Urinary bladder (tissue), 4 donors: ENCODE data around the gene SIRT7. TPM values are rescaled to one million over a fixed set of nuclear protein-coding genes. Genes with fewer than 3 reads are reported as not detected.
"Not testable (repeated sequence)": the region's sequence is repeated elsewhere in the genome, so short reads cannot be mapped to it uniquely, and the experiment has no call there.

Source experiments
- DNase-seq: peaks from one replicate; pipeline ENCODE4 v3.0.0-alpha.2; 2015; ENCODE audit errors: extremely low spot score
- H3K27ac ChIP-seq: one replicate; pipeline ENCODE4 v1.5.1; 2013; ENCODE audit warnings: low read depth, mild to moderate bottlenecking, moderate library complexity
- H3K36me3 ChIP-seq: one replicate; pipeline ENCODE4 v1.6.1; 2013; ENCODE audit warnings: mild to moderate bottlenecking, moderate library complexity; ENCODE audit not compliant: insufficient read depth
- H3K4me1 ChIP-seq: one replicate; pipeline ENCODE4 v1.6.1; 2013; ENCODE audit warnings: mild to moderate bottlenecking, moderate library complexity; ENCODE audit not compliant: insufficient read depth
- H3K4me3 ChIP-seq: one replicate; pipeline ENCODE4 v1.5.1; 2013; ENCODE audit warnings: low read depth, low read length
- WGBS: extraction: QIAGEN DNeasy Blood & Tissue Kit; methylation state at CpG from one replicate; pipeline ENCODE4 v1.1.7; 2013; 5-methylcytosine and 5-hydroxymethylcytosine counted together
- polyA plus RNA-seq: library from polyadenylated mRNA; stranded (reverse); fragments of 200-250 nt; gene quantifications from one replicate; pipeline ENCODE4 v1.2.3, GENCODE V29; 2013
- total RNA-seq: library from RNA; depleted of rRNA; stranded (reverse); fragments of >200 nt; gene quantifications from one replicate; pipeline ENCODE4 v1.2.3, GENCODE V29; 2014
- donor health status: healthy with polysubstance abuse.
- donor health status: healthy.

Gene SIRT7
- total and polyA plus RNA-seq, 2 donors = 3.9 to 22.7 TPM

DNA sequence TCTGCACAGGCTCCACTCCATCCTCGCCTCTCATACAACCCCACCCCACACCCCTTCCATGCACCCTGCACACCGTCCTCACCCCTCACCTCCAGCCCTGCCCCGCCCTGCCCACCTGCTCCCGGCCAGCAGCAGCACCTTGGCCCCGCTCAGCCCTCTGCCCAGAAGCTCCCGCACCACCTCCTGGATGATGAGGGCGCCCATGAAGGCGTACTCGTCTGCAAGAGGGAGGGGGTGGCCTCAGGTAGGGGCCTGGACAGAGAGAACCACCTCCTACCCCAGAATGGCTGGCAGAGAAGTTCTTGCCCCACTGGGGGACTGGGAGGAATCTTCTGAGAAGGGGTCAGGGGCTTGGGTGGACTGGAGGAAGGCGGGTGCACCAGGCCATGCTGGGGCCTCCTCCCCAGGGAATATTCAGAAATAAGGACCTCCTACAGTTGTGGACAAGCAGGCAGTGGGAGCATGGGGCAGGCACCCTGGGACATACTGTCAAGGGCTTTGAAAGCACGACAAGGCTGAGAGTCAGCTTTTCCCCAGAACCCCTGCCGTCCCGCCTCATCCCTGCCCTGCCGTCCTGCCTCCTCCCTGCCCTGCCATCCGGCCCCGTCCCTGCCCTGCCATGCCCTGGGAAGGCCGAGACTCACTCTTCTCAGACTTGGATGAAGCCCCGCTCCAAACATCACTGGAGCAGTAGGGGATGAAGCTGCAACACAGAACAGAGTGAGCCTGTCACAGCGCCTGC lies 39.9 kb upstream of the SIRT7 start:
- H3K4me3 ChIP-seq = no peak overlapping the region
- no peak for DNase-seq
- 83% methylated on average over 19 of the region's 19 CpGs for WGBS
- H3K27ac ChIP-seq = no peak overlapping the region
- H3K36me3 ChIP-seq = no peaks in the 10 kb centered on the region
- peaks cover 3% of the 10 kb centered on the region for H3K4me1 ChIP-seq

GRCh38 chr17:81956607-81957589 lies 38.9 kb upstream of the SIRT7 start:
- 86% methylated on average over 45 of the region's 45 CpGs for WGBS
- Histone ChIP-seq H3K4me1 (peaks cover 3% of the 10 kb centered on the region), H3K36me3 (no peaks in the 10 kb centered on the region), H3K4me3 (no peak overlapping the region), H3K27ac (no peak overlapping the region)
- DNase-seq = no peak

DNA sequence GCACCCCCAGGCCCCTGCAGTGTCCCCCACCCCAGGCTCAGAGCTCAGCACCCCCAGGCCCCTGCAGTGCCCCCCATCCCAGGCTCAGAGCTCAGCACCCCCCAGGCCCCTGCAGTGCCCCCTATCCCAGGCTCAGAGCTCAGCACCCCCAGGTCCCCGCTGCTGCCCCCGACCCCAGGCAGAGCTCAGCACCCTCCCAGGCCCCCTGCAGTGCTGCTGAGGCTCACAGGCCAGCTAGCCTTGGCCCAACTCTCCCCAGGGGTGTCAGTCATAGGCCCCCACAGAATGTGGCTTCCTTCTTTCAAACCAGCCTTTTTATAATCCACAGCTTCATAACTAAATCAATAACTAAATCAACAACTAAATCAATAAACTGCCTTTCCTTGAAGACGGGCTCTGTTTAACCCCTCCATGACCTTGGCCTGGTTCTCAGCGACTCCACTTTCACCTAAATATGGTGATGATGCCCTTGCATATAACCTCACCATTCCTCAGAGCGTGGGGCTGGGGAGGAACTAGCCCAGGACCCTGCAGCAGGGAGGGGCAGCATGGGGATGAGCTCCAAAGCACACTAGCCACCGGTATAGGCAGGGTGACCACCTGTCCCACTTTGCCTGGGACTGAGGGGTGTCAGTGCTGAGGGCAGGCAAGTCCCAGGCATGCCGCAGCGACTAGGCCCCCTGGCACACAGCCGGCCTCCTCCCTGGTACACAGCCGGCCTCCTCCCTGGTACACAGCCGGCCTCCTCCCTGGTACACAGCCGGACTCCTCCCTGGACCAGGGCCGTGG lies 38.0 kb upstream of the SIRT7 start:
- H3K4me3 ChIP-seq = no peak overlapping the region
- H3K4me1 ChIP-seq = peaks cover 3% of the 10 kb centered on the region
- no peak overlapping the region for H3K27ac ChIP-seq
- no peaks in the 10 kb centered on the region for H3K36me3 ChIP-seq
- 84% methylated on average over 13 of the region's 13 CpGs for WGBS
- DNase-seq = no peak

- no peaks in the 10 kb centered on the region for H3K36me3 ChIP-seq
- DNase-seq = no peak
- H3K4me3 ChIP-seq = no peak overlapping the region
- H3K27ac ChIP-seq = no peak overlapping the region
- WGBS = 83% methylated on average over 26 of the region's 26 CpGs
- no peaks in the 10 kb centered on the region for H3K4me1 ChIP-seq
Observed at GRCh38 chr17:81955058-81955681, 37.2 kb upstream of the SIRT7 start.

GRCh38 chr17:81954131-81955057 lies 36.4 kb upstream of the SIRT7 start:
- H3K4me1 ChIP-seq = no peaks in the 10 kb centered on the region
- no peak for DNase-seq
- H3K4me3 ChIP-seq = no peak overlapping the region
- H3K36me3 ChIP-seq = no peaks in the 10 kb centered on the region
- no peak overlapping the region for H3K27ac ChIP-seq
- 80% methylated on average over 19 of the region's 19 CpGs for WGBS

GRCh38 chr17:81953443-81953842 lies 35.5 kb upstream of the SIRT7 start:
- not testable (repeated sequence) for H3K36me3 ChIP-seq, DNase-seq, H3K4me3 ChIP-seq, H3K4me1 ChIP-seq, H3K27ac ChIP-seq
- 73% methylated on average over 5 of the region's 5 CpGs for WGBS

DNA sequence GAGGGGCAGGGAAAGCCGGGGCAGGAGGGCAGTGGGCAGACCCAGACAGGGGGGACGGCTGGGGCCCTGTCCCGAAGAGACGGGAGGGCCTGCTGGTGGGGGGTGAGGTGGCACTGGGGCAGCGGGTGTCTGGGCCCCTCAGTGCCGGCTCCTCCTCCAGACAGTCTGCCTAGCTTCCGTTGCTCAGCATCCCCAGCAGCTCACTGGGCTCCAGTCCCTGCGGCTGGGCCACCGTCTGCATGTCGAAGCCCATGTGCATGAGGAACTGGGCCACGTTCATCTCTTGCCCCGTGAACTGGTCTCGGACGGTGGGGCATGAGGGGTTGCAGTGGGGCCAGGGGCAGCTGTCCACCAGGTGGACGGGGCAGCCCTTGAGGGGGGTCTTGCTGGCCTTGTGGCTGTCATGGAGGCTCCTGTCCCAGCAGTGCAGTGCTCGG lies 34.8 kb upstream of the SIRT7 start:
- H3K36me3 ChIP-seq = no peaks in the 10 kb centered on the region
- H3K27ac ChIP-seq = no peak overlapping the region
- no peaks in the 10 kb centered on the region for H3K4me1 ChIP-seq
- 65% methylated on average over 16 of the region's 16 CpGs for WGBS
- DNase-seq = no peak
- H3K4me3 ChIP-seq = no peak overlapping the region

DNA sequence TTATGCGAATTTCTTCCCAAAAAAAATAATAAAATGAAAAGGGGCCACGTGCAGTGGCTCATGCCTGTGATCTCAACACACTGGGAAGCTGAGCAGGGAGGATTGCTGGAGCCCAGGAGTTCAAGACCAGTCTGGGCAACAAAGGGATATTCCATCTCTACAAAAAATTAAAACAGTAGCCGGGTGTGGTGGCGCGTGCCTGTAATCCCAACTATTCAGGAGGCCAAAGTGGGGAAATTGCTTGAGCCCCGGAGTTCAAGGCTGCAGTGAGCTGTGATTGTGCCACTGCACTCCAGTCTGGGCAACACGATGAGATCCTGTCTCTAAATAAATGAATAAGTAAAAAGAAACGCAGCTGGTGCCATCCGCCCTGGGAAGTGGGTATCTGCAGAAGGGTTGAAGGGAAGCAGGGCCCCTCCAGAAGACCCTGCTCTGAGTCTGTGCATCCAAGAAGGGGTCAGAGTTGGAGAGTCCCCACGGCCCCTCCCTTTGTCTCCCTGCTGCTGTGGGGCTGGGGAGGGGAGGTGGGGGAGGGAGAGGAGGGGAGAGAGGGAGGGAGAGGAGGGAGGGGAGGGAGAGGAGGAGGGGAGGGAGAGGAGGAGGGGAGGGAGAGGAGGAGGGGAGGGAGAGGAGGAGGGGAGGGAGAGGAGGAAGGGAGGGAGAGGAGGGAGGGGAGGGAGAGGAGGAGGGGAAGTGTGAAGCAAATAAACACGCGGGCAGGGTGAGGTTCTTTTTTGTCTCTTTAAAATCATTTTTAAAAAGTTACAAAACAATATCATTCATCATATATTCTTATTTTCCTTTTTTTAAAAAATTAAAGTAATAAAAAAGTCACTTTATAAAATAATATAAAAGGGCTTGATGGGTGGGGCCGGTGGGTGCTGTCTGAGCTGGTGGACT lies 34.1 kb upstream of the SIRT7 start:
- WGBS = 51% methylated on average over 13 of the region's 13 CpGs
- no peaks in the 10 kb centered on the region for H3K4me1 ChIP-seq

DNA sequence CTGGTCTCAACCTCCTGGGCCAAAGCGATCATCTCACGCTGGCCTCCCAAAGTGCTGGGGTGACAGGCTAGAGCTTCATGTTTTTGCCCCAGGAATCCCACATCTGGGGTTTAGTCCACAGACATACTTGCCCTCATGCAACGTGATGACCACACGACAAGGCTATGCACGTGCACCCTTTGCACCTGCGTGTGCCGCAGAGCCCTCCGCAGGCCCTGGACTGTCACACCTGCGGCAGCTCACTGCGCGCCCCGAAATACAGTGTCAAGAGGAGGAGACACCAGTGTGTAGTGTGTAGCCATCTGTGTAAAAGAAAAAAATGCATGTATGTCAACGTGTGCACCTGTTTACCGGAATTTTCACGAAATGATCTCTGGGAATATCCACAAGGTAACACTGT lies 32.5 kb upstream of the SIRT7 start:
- WGBS = 83% methylated on average over 15 of the region's 15 CpGs

More for the DNA sequence above, 34.1 kb upstream of the SIRT7 start:
- DNase-seq = no peak
- H3K4me3 ChIP-seq = no peak overlapping the region
- no peaks in the 10 kb centered on the region for H3K36me3 ChIP-seq
- H3K27ac ChIP-seq = no peak overlapping the region

GRCh38 chr17:81948635-81949378 lies 30.8 kb upstream of the SIRT7 start:
- Histone ChIP-seq H3K36me3 (no peaks in the 10 kb centered on the region), H3K27ac (no peak overlapping the region), H3K4me3 (no peak overlapping the region), H3K4me1 (no peaks in the 10 kb centered on the region)
- no peak for DNase-seq
- 80% methylated on average over 17 of the region's 17 CpGs for WGBS

More for the DNA sequence above, 32.5 kb upstream of the SIRT7 start:
- H3K27ac ChIP-seq = no peak overlapping the region
- no peaks in the 10 kb centered on the region for H3K36me3 ChIP-seq
- H3K4me3 ChIP-seq = no peak overlapping the region
- DNase-seq = no peak
- H3K4me1 ChIP-seq = no peaks in the 10 kb centered on the region

DNA sequence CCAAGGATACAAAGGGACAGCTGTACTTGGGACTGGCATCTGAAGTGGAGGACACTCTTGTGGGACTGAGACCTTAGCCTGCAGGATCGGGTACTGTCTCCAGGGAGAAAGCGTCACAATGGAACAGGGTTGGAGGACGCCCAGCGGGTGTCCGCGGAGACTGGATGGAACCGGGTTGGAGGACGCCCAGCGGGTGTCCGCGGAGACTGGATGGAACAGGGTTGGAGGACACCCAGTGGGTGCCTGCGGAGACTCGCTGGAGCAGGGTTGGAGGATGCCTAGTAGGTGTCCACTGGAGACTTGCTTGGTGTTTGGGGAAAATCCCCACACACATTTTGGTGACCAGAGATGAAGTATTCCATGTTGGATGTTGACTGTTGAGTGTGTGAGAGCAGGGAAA lies 29.2 kb upstream of the SIRT7 start, which contains the start of gene MYADML2:
Gene MYADML2 (minus strand): TSS at position 45 of the 400 bp plus-strand sequence. CDS start 5,492 bp downstream, outside the sequence.
- H3K27ac ChIP-seq = no peak within 1 kb of the TSS
- no peak within 1 kb of the TSS for H3K4me3 ChIP-seq
- no peaks in the 10 kb centered on the region for H3K4me1 ChIP-seq
- DNase-seq = no peak
- H3K36me3 ChIP-seq = no peaks in the 10 kb centered on the region
- WGBS = 84% methylated on average over 13 of the region's 13 CpGs
